CMK (cell line): ENCODE results near the gene ATP6V1E1.
"Not testable (repeated sequence)": the region's sequence is repeated elsewhere in the genome, so short reads cannot be mapped to it uniquely, and the experiment has no call there.

Experiments used
- DNase-seq: peaks from one replicate; pipeline ENCODE4 v3.0.0-alpha.2; 2010; ENCODE audit warnings: low read depth

The ATP6V1E1 gene

GRCh38 chr22:17581056-17581455 is 47.5 kb downstream of the ATP6V1E1 start:
- DNase-seq = no peak

GRCh38 chr22:17580441-17581031 is 48.0 kb downstream of the ATP6V1E1 start:
- no peak for DNase-seq

- no peak for DNase-seq
Observed at GRCh38 chr22:17579535-17579981, 49.0 kb downstream of the ATP6V1E1 start.

GRCh38 chr22:17578136-17578754 is 50.3 kb downstream of the ATP6V1E1 start:
- no peak for DNase-seq

- no peak for DNase-seq
Observed at GRCh38 chr22:17576470-17576869, 52.1 kb downstream of the ATP6V1E1 start.

- no peak for DNase-seq
Observed at GRCh38 chr22:17575681-17576080, 52.9 kb downstream of the ATP6V1E1 start.

- DNase-seq = no peak
Observed at GRCh38 chr22:17575151-17575550, 53.4 kb downstream of the ATP6V1E1 start.

GRCh38 chr22:17570851-17571631 is 57.5 kb downstream of the ATP6V1E1 start:
- DNase-seq = no peak

GRCh38 chr22:17569971-17570511 is 58.5 kb downstream of the ATP6V1E1 start:
- DNase-seq = no peak

- no peak for DNase-seq
Observed at GRCh38 chr22:17566776-17567175, 61.8 kb downstream of the ATP6V1E1 start.

- DNase-seq = not testable (repeated sequence)
Observed at GRCh38 chr22:17566016-17566687, 62.4 kb downstream of the ATP6V1E1 start.

- no peak for DNase-seq
Observed at GRCh38 chr22:17563936-17564391, 64.6 kb downstream of the ATP6V1E1 start.

GRCh38 chr22:17562906-17563870 is 65.4 kb downstream of the ATP6V1E1 start, which contains the start of gene SLC25A18:
SLC25A18 (plus strand) TSS chr22:17563498; CDS start chr22:17579945, 16,447 bp downstream.
- DNase-seq = no peak

- no peak for DNase-seq
Observed at GRCh38 chr22:17559188-17559587, 69.4 kb downstream of the ATP6V1E1 start.

- no peak for DNase-seq
Observed at GRCh38 chr22:17554814-17555213, 73.7 kb downstream of the ATP6V1E1 start.

GRCh38 chr22:17552737-17553136 is 75.8 kb downstream of the ATP6V1E1 start:
- DNase-seq = no peak

- DNase-seq = no peak
Observed at GRCh38 chr22:17549655-17550054, 78.9 kb downstream of the ATP6V1E1 start.

GRCh38 chr22:17549183-17549582 is 79.4 kb downstream of the ATP6V1E1 start:
- DNase-seq = no peak

- no peak for DNase-seq
Observed at GRCh38 chr22:17548756-17549035, 79.9 kb downstream of the ATP6V1E1 start.

- no peak for DNase-seq
Observed at GRCh38 chr22:17548010-17548755, 80.4 kb downstream of the ATP6V1E1 start.
